WTC11 (cell line): Measurements from ENCODE around the gene TJAP1. TPM values are rescaled to one million over a fixed set of nuclear protein-coding genes. Genes with fewer than 3 reads are reported as not detected.

Experiments used
- ATAC-seq: fragments of 200-7000 bp; cut with Tn5 transposase; 2 replicates; pipeline ENCODE4 v1.10.0; 2021; ENCODE audit warnings: mild to moderate bottlenecking, moderate library complexity
- CTCF ChIA-PET: fragments of 300-600 bp; sonication (Branson Sonifier 250); formaldehyde crosslinking; loops from one replicate; lab custom pipeline; 2021; ENCODE audit warnings: antibody characterized with exemption; lab: Charles Lee
- POLR2A ChIA-PET: fragments of 350-600 bp; sonication (Branson Sonifier 250); formaldehyde crosslinking; loops from one replicate; lab custom pipeline; 2021; ENCODE audit warnings: antibody characterized with exemption; lab: Charles Lee
- DNase-seq: peaks from one replicate; pipeline ENCODE4 v3.0.0; 2021; ENCODE audit warnings: low spot score
- H3K27ac Mint-ChIP-seq: 2 replicates; pipeline ENCODE4 v1.8.0; 2021; ENCODE audit warnings: mixed read lengths
- H3K27me3 Mint-ChIP-seq: 2 replicates; pipeline ENCODE4 v1.8.0; 2021; ENCODE audit warnings: low read depth, mild to moderate bottlenecking, moderate library complexity, mixed read lengths
- H3K36me3 Mint-ChIP-seq: 2 replicates; pipeline ENCODE4 v1.8.0; 2021; ENCODE audit warnings: mixed read lengths
- H3K4me1 Mint-ChIP-seq: 2 replicates; pipeline ENCODE4 v1.8.0; 2022; ENCODE audit warnings: mixed read lengths
- H3K4me3 Mint-ChIP-seq: 2 replicates; pipeline ENCODE4 v1.8.0; 2021; ENCODE audit warnings: mild to moderate bottlenecking, moderate library complexity, mixed read lengths
- H3K9me3 Mint-ChIP-seq: 2 replicates; pipeline ENCODE4 v1.8.0; 2021; ENCODE audit warnings: mixed read lengths
- CTCF ChIP-seq: fragments of 200-600 bp; IDR thresholded peaks from 2 replicates; pipeline ENCODE4 v1.8.0; 2022; ENCODE audit warnings: antibody characterized with exemption
- EMX1 ChIP-seq: fragments of 250-450 bp; sonication (Bioruptor Pico); IDR thresholded peaks from 2 replicates; pipeline ENCODE4 v1.8.0; 2021; ENCODE audit warnings: mild to moderate bottlenecking
- ERG ChIP-seq: fragments of 250-450 bp; sonication (Bioruptor Pico); IDR thresholded peaks from 2 replicates; pipeline ENCODE4 v1.8.0; 2021; ENCODE audit warnings: mild to moderate bottlenecking
- ESRRA ChIP-seq: sonication (generic); formaldehyde crosslinking; IDR thresholded peaks from 2 replicates; pipeline ENCODE4 v1.8.1; 2022; ENCODE audit warnings: mild to moderate bottlenecking, missing genetic modification reagents, borderline replicate concordance
- FOXK1 ChIP-seq: sonication (generic); formaldehyde crosslinking; IDR thresholded peaks from 2 replicates; pipeline ENCODE4 v1.8.0; 2022; ENCODE audit warnings: mild to moderate bottlenecking, moderate library complexity, missing genetic modification reagents
- FOXP1 ChIP-seq: sonication (generic); formaldehyde crosslinking; IDR thresholded peaks from 2 replicates; pipeline ENCODE4 v1.8.0; 2022; ENCODE audit warnings: missing genetic modification reagents, mild to moderate bottlenecking, moderate library complexity, borderline replicate concordance
- GABPB1 ChIP-seq: sonication (generic); formaldehyde crosslinking; IDR thresholded peaks from 2 replicates; pipeline ENCODE4 v1.8.1; 2023; ENCODE audit warnings: mild to moderate bottlenecking, missing genetic modification reagents
- GRHL2 ChIP-seq: fragments of 250-450 bp; sonication (Bioruptor Pico); IDR thresholded peaks from 2 replicates; pipeline ENCODE4 v1.8.0; 2022; ENCODE audit warnings: mild to moderate bottlenecking, moderate library complexity; ENCODE audit not compliant: insufficient replicate concordance, severe bottlenecking
- HMGA2 ChIP-seq: fragments of 250-450 bp; sonication (Bioruptor Pico); IDR thresholded peaks from 2 replicates; pipeline ENCODE4 v1.4.0; 2021; ENCODE audit warnings: mild to moderate bottlenecking, moderate library complexity
- IRF1 ChIP-seq: sonication (generic); formaldehyde crosslinking; IDR thresholded peaks from 2 replicates; pipeline ENCODE4 v1.8.0; 2023; ENCODE audit warnings: missing genetic modification reagents
- IRF2 ChIP-seq: sonication (generic); formaldehyde crosslinking; IDR thresholded peaks from 2 replicates; pipeline ENCODE4 v1.8.0; 2022; ENCODE audit warnings: low read depth, missing genetic modification reagents, borderline replicate concordance
- KAT7 ChIP-seq: sonication (generic); formaldehyde crosslinking; IDR thresholded peaks from 2 replicates; pipeline ENCODE4 v1.8.1; 2023; ENCODE audit warnings: missing genetic modification reagents, mild to moderate bottlenecking, borderline replicate concordance
- NFYB ChIP-seq: sonication (generic); formaldehyde crosslinking; conservative IDR thresholded peaks from 2 replicates; pipeline ENCODE4 v1.8.0; 2022; ENCODE audit warnings: low read depth, missing genetic modification reagents
- NR1H2 ChIP-seq: sonication (generic); formaldehyde crosslinking; IDR thresholded peaks from 2 replicates; pipeline ENCODE4 v1.9.0; 2021; ENCODE audit warnings: mild to moderate bottlenecking, moderate library complexity, missing genetic modification reagents
- PRRX2 ChIP-seq: fragments of 250-450 bp; sonication (Bioruptor Pico); IDR thresholded peaks from 2 replicates; pipeline ENCODE4 v1.8.0; 2021; ENCODE audit warnings: mild to moderate bottlenecking
- RELA ChIP-seq: sonication (generic); formaldehyde crosslinking; IDR thresholded peaks from 2 replicates; pipeline ENCODE4 v1.8.1; 2022; ENCODE audit warnings: missing genetic modification reagents, mild to moderate bottlenecking, borderline replicate concordance
- SMAD3 ChIP-seq: sonication (generic); formaldehyde crosslinking; IDR thresholded peaks from 2 replicates; pipeline ENCODE4 v1.8.0; 2022; ENCODE audit warnings: missing genetic modification reagents, mild to moderate bottlenecking, borderline replicate concordance
- TCF7 ChIP-seq: sonication (generic); formaldehyde crosslinking; IDR thresholded peaks from 2 replicates; pipeline ENCODE4 v1.8.0; 2022; ENCODE audit warnings: mild to moderate bottlenecking, low read depth, missing genetic modification reagents, moderate library complexity
- TEAD1 ChIP-seq: sonication (generic); formaldehyde crosslinking; IDR thresholded peaks from 2 replicates; pipeline ENCODE4 v1.8.0; 2022; ENCODE audit warnings: mild to moderate bottlenecking, missing genetic modification reagents
- TP53 ChIP-seq: sonication (generic); formaldehyde crosslinking; IDR thresholded peaks from 2 replicates; pipeline ENCODE4 v1.8.1; 2023; ENCODE audit warnings: mild to moderate bottlenecking, missing genetic modification reagents
- USF1 ChIP-seq: sonication (generic); formaldehyde crosslinking; IDR thresholded peaks from 2 replicates; pipeline ENCODE4 v1.8.0; 2022; ENCODE audit warnings: mild to moderate bottlenecking, missing genetic modification reagents
- ZMAT4 ChIP-seq: fragments of 250-450 bp; sonication (Bioruptor Pico); IDR thresholded peaks from 2 replicates; pipeline ENCODE4 v1.9.0; 2021; ENCODE audit warnings: mild to moderate bottlenecking
- ZNF138 ChIP-seq: sonication (generic); formaldehyde crosslinking; conservative IDR thresholded peaks from 2 replicates; pipeline ENCODE4 v1.8.1; 2022; ENCODE audit warnings: mild to moderate bottlenecking, moderate library complexity, missing genetic modification reagents
- ZNF219 ChIP-seq: sonication (generic); formaldehyde crosslinking; IDR thresholded peaks from 2 replicates; pipeline ENCODE4 v1.8.0; 2023; ENCODE audit warnings: missing genetic modification reagents, mild to moderate bottlenecking, borderline replicate concordance
- ZNF317 ChIP-seq: sonication (generic); formaldehyde crosslinking; IDR thresholded peaks from 2 replicates; pipeline ENCODE4 v1.8.1; 2023; ENCODE audit warnings: low read depth, mild to moderate bottlenecking, moderate library complexity, missing genetic modification reagents, borderline replicate concordance
- ZNF416 ChIP-seq: fragments of 250-450 bp; sonication (Bioruptor Pico); IDR thresholded peaks from 2 replicates; pipeline ENCODE4 v1.9.0; 2021; ENCODE audit warnings: mild to moderate bottlenecking, inconsistent platforms
- ZNF423 ChIP-seq: fragments of 250-450 bp; sonication (Bioruptor Pico); IDR thresholded peaks from 2 replicates; pipeline ENCODE4 v2.1.2; 2022; ENCODE audit warnings: mild to moderate bottlenecking, moderate library complexity
- total RNA-seq: library from RNA; stranded (reverse); gene quantifications from 3 replicates; pipeline ENCODE4 v1.2.3, GENCODE V29; 2021

The TJAP1 gene
- total RNA-seq, 1 experiment from 2014 or later = 40.4 TPM

- no peak for TF ChIP-seq IRF1 (CRISPR knock-in tag)
- TF ChIP-seq FOXK1 = no peak
- TF ChIP-seq SMAD3 = no peak
- TF ChIP-seq NR1H2 = no peak
Observed at GRCh38 chr6:43493833-43494232, 16.5 kb downstream of the TJAP1 start (continued).

- peaks cover 10% of the 10 kb centered on the region for H3K36me3 Mint-ChIP-seq
- POLR2A ChIA-PET = no interaction called here
- H3K4me1 Mint-ChIP-seq = peaks cover 38% of the 10 kb centered on the region
- ATAC-seq = no peak
- no peak overlapping the region for H3K4me3 Mint-ChIP-seq
- no peaks in the 10 kb centered on the region for H3K27me3 Mint-ChIP-seq
- H3K27ac Mint-ChIP-seq = peak overlapping the region; percentile 60
- CTCF ChIA-PET = interaction anchor here (0.5 to 7.2 kb wide), 8 partner anchors 8 to 265 kb away, joined by 3 to 75 read pairs (median 5); partner anchors contain the start of genes DLK2, DNPH1 and LRRC73
- no peak for DNase-seq
- TF ChIP-seq RELA (CRISPR knock-in tag) = no peak
- no peak for TF ChIP-seq SMAD3
- TF ChIP-seq KAT7 = no peak
- TF ChIP-seq HMGA2 (CRISPR knock-in tag) = no peak
- TF ChIP-seq NFYB (CRISPR knock-in tag) = no peak
- no peak for TF ChIP-seq IRF2 (CRISPR knock-in tag)
- no peak for TF ChIP-seq ZNF138 (CRISPR knock-in tag)
- no peaks in the 10 kb centered on the region for H3K9me3 Mint-ChIP-seq
Observed at GRCh38 chr6:43494321-43494720, 17.0 kb downstream of the TJAP1 start.

GRCh38 chr6:43494766-43495165 lies 17.4 kb downstream of the TJAP1 start:
- peaks cover 38% of the 10 kb centered on the region for H3K4me1 Mint-ChIP-seq
- ChIA-PET POLR2A (no interaction called here), CTCF (interaction anchor here (0.6 to 7.2 kb wide), 7 partner anchors 9 to 139 kb away, joined by 3 to 75 read pairs (median 12); partner anchors contain the start of genes DLK2, LRRC73 and TJAP1)

GRCh38 chr6:43495409-43495941 lies 18.1 kb downstream of the TJAP1 start:
- Mint-ChIP-seq H3K9me3 (no peaks in the 10 kb centered on the region), H3K4me1 (peaks cover 32% of the 10 kb centered on the region), H3K27ac (peak overlapping the region; percentile 86), H3K4me3 (no peak overlapping the region), H3K27me3 (no peaks in the 10 kb centered on the region), H3K36me3 (peaks cover 17% of the 10 kb centered on the region)
- ATAC-seq (no peak), DNase-seq (no peak)
- ChIA-PET POLR2A (no interaction called here), CTCF (interaction anchor here (1.0 to 7.2 kb wide), 18 partner anchors 11 to 249 kb away, joined by 3 to 75 read pairs (median 7); partner anchors contain the start of genes DLK2, LRRC73 and TJAP1)
- no peak for TF ChIP-seq USF1 (CRISPR knock-in tag)
- no peak for TF ChIP-seq ZNF317 (CRISPR knock-in tag)
- TF ChIP-seq FOXP1 (CRISPR knock-in tag) = no peak
- TF ChIP-seq EMX1 (CRISPR knock-in tag) = no peak
- no peak for TF ChIP-seq TP53 (CRISPR knock-in tag)
- TF ChIP-seq GRHL2 (CRISPR knock-in tag) = no peak
- TF ChIP-seq FOXK1 = no peak
- no peak for TF ChIP-seq ZNF219 (CRISPR knock-in tag)
- TF ChIP-seq CTCF = no peak
- TF ChIP-seq GABPB1 (CRISPR knock-in tag) = no peak

More at GRCh38 chr6:43494766-43495165, 17.4 kb downstream of the TJAP1 start:
- no peak for TF ChIP-seq ZNF317 (CRISPR knock-in tag)
- TF ChIP-seq TEAD1 (CRISPR knock-in tag) = no peak
- TF ChIP-seq ZNF416 (CRISPR knock-in tag) = no peak
- TF ChIP-seq ZMAT4 (CRISPR knock-in tag) = no peak
- TF ChIP-seq ESRRA (CRISPR knock-in tag) = no peak
- no peak for TF ChIP-seq TCF7 (CRISPR knock-in tag)
- TF ChIP-seq PRRX2 (CRISPR knock-in tag) = no peak
- TF ChIP-seq ZNF423 = no peak
- no peak for TF ChIP-seq ERG (CRISPR knock-in tag)
- no peak for DNase-seq
- Mint-ChIP-seq H3K27ac (no peak overlapping the region), H3K36me3 (peaks cover 14% of the 10 kb centered on the region), H3K9me3 (no peaks in the 10 kb centered on the region), H3K27me3 (no peaks in the 10 kb centered on the region), H3K4me3 (no peak overlapping the region)
- ATAC-seq = no peak
